ENCODE data around the gene NCKAP5. TPM values are rescaled to one million over a fixed set of nuclear protein-coding genes. Genes with fewer than 3 reads are reported as not detected.
"Not testable (repeated sequence)": the region's sequence is repeated elsewhere in the genome, so short reads cannot be mapped to it uniquely, and the experiment has no call there.

NCKAP5 gene
- polyA plus RNA-seq, 1 experiment: 16.6 TPM

DNA sequence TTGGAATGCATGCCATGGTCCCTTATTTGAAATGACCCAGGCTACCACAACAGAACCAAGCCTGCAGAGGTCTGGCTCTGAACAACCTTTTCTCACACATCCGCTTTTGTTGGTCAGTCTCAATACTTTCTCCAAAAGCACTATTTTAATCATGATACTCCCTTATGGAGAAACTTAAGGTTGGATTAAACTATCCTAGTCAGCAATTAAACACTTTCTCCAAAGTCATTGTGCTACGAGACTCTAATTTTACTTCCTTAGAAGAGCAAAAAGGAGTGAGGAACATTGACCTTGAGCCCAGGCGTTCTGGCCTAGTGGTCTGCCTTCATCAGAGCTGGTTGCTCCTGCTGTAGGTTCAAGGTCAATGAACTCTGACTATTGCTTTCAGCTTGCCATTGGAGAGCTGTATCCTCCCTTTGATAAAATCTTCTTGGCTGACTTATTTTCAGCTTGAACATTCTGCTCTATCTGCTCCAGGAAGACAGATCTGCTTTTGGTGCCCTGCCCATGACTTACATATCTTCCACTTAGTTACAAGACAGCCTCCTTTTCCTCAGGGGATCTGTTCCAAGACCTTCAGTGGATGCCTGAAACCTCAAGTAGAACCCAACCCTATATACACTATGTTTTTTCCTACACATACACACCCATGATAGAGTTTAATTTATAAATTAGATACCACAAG is 91.2 kb downstream of the NCKAP5 start:
- POLR2A ChIA-PET: no interaction called here
- no peak for DNase-seq (ENCODE audit: low read depth, low spot score)
- H3K27me3 ChIP-seq (ENCODE audit: control insufficient read depth, insufficient read depth, low read length): no peaks in the 10 kb centered on the region
- CTCF ChIA-PET: no interaction called here
- H3K4me3 ChIP-seq (ENCODE audit: low read depth, low read length): no peak overlapping the region
- H3K27ac ChIP-seq (ENCODE audit: low read depth, low read length): no peak overlapping the region
- no peaks in the 10 kb centered on the region for H3K9me3 ChIP-seq (ENCODE audit: control insufficient read depth, insufficient read depth, low read length)
- TF ChIP-seq, protein P1, sequence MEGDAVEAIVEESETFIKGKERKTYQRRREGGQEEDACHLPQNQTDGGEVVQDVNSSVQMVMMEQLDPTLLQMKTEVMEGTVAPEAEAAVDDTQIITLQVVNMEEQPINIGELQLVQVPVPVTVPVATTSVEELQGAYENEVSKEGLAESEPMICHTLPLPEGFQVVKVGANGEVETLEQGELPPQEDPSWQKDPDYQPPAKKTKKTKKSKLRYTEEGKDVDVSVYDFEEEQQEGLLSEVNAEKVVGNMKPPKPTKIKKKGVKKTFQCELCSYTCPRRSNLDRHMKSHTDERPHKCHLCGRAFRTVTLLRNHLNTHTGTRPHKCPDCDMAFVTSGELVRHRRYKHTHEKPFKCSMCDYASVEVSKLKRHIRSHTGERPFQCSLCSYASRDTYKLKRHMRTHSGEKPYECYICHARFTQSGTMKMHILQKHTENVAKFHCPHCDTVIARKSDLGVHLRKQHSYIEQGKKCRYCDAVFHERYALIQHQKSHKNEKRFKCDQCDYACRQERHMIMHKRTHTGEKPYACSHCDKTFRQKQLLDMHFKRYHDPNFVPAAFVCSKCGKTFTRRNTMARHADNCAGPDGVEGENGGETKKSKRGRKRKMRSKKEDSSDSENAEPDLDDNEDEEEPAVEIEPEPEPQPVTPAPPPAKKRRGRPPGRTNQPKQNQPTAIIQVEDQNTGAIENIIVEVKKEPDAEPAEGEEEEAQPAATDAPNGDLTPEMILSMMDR (IDR thresholded peaks at IDR 0.05; ENCODE audit: low read depth, low read length): no peak

DNA sequence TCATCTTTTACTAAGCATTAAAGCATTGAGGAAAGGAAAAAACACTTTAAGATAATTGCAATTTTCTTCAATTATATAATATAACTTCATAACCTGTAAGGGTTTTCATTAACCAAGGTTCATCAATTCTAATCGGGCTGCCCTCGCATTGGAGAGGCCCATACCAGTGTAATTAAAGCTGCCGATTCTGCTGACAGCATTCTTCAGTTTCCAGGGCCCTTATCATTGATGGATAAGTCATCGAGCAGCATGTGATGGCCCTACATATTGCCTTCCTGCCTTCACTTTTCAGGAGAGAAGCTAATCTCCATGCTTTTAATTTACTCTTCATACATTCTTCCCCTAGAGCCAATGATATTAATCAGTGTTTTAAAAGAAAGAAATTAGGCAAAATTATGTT is 92.0 kb downstream of the NCKAP5 start:
- POLR2A ChIA-PET: no interaction called here
- TF ChIP-seq, protein P1 (IDR thresholded peaks at IDR 0.05; ENCODE audit: low read depth, low read length): no peak
- DNase-seq (ENCODE audit: low read depth, low spot score): no peak
- CTCF ChIA-PET: no interaction called here
- Histone ChIP-seq H3K4me3 (ENCODE audit: low read depth, low read length) (no peak overlapping the region), H3K9me3 (ENCODE audit: control insufficient read depth, insufficient read depth, low read length) (no peaks in the 10 kb centered on the region), H3K27me3 (ENCODE audit: control insufficient read depth, insufficient read depth, low read length) (no peaks in the 10 kb centered on the region), H3K27ac (ENCODE audit: low read depth, low read length) (no peak overlapping the region)

DNA sequence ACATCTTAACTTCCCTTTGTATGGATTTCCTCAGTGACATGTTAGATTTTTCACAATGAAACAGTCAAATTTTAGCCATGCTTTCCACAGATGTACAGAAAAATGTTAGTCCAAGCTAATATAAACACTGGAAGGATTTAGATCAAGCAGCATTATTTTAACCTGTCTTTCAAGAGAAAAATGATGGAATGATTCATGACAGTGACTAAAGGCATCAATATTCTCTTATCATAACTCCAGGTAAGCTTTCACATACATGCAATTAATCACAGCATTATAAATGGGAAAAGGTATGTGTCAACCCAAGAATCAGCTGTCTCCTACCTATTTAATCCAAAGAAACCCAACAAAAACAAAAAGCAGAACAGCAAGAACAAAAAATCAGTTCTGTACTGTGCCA is 92.7 kb downstream of the NCKAP5 start:
- ChIA-PET CTCF (no interaction called here), POLR2A (no interaction called here)
- no peaks in the 10 kb centered on the region for H3K9me3 ChIP-seq (ENCODE audit: control insufficient read depth, insufficient read depth, low read length)
- TF ChIP-seq, protein P1 (IDR thresholded peaks at IDR 0.05; ENCODE audit: low read depth, low read length): no peak
- no peaks in the 10 kb centered on the region for H3K27me3 ChIP-seq (ENCODE audit: control insufficient read depth, insufficient read depth, low read length)
- no peak overlapping the region for H3K4me3 ChIP-seq (ENCODE audit: low read depth, low read length)
- no peak overlapping the region for H3K27ac ChIP-seq (ENCODE audit: low read depth, low read length)
- no peak for DNase-seq (ENCODE audit: low read depth, low spot score)

DNA sequence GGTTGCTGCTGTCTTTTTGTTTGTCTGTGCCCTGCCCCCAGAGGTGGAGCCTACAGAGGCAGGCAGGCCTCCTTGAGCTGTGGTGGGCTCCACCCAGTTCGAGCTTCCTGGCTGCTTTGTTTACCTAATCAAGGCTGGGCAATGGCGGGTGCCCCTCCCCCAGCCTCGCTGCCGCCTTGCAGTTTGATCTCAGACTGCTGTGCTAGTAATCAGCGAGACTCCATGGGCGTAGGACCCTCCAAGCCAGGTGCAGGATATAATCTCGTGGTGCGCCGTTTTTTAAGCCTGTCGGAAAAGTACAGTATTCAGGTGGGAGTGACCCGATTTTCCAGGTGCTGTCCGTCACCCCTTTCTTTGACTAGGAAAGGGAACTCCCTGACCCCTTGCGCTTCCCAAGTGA is 97.8 kb downstream of the NCKAP5 start:
- POLR2A ChIA-PET; H3K9me3 ChIP-seq (ENCODE audit: control insufficient read depth, insufficient read depth, low read length): not testable (repeated sequence)

DNA sequence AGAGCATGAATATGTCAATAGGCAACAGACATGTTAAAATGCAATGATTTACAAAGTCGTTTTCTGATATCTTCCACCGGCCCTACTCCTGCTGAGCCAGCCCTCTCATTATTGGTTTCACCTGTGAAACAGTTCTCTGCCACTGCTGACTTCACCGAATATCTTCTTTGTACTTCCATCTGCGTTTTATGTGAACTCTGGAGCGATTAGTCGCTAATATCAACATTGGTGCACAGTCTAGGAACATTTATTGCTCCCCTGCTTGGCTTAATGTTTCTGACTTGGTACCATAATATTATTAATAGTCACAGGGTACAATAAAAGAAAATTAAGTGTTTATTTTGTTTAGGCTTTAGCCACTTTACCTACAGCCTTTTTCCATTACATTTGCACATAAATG is 105.5 kb downstream of the NCKAP5 start:
- POLR2A ChIA-PET: no interaction called here
- TF ChIP-seq, protein P1 (IDR thresholded peaks at IDR 0.05; ENCODE audit: low read depth, low read length): no peak
- no peak for DNase-seq (ENCODE audit: low read depth, low spot score)
- no peak overlapping the region for H3K27ac ChIP-seq (ENCODE audit: low read depth, low read length)
- CTCF ChIA-PET: no interaction called here
- no peaks in the 10 kb centered on the region for H3K27me3 ChIP-seq (ENCODE audit: control insufficient read depth, insufficient read depth, low read length)
- H3K4me3 ChIP-seq (ENCODE audit: low read depth, low read length): no peak overlapping the region
- no peaks in the 10 kb centered on the region; the same call in 1 of the 2 replicates for H3K9me3 ChIP-seq (ENCODE audit: control insufficient read depth, insufficient read depth, low read length)

More for the DNA sequence above, 97.8 kb downstream of the NCKAP5 start:
- H3K27ac ChIP-seq (ENCODE audit: low read depth, low read length); H3K27me3 ChIP-seq (ENCODE audit: control insufficient read depth, insufficient read depth, low read length); DNase-seq (ENCODE audit: low read depth, low spot score); H3K4me3 ChIP-seq (ENCODE audit: low read depth, low read length); CTCF ChIA-PET: not testable (repeated sequence)

Measured in AG04450 (cell line).